GM12878 (cell line): Measurements from ENCODE around the gene LAMA5. TPM values are rescaled to one million over a fixed set of nuclear protein-coding genes. Genes with fewer than 3 reads are reported as not detected.

ENCODE experiments used
- ATAC-seq: fragments of 200-7000 bp; cut with Tn5 transposase; 3 replicates; pipeline ENCODE4 v1.9.1; 2020; ENCODE audit warnings: mild to moderate bottlenecking, moderate library complexity
- BruUV-seq: library from RNA; stranded (reverse); fragments of 400-500 nt; replicated peaks from 2 replicates; lab custom pipeline; 2021; lab: Mats Ljungman, UMichigan
- CTCF ChIA-PET: fragments of 300-600 bp; sonication (Branson Sonifier 250); formaldehyde crosslinking; extraction: SDS; loops from one replicate; lab custom pipeline; 2021; ENCODE audit warnings: inconsistent platforms; lab: Yijun Ruan, JAX
- POLR2A ChIA-PET: fragments of 350-600 bp; formaldehyde crosslinking; extraction: SDS; loops from one replicate; lab custom pipeline; 2021; ENCODE audit warnings: inconsistent platforms; lab: Charles Lee
- RAD21 ChIA-PET: fragments of 300-600 bp; sonication (Branson Sonifier 250); formaldehyde crosslinking; loops from one replicate; lab custom pipeline; 2023; ENCODE audit warnings: antibody characterized with exemption; ENCODE audit not compliant: unreplicated experiment; lab: Charles Lee
- SMC1A ChIA-PET: fragments of 300-600 bp; sonication (Branson Sonifier 250); formaldehyde crosslinking; loops from one replicate; lab custom pipeline; 2023; ENCODE audit not compliant: unreplicated experiment, uncharacterized antibody; lab: Charles Lee
- DNase-seq: peaks from one replicate; pipeline ENCODE4 v3.0.0-alpha.2; 2011; ENCODE audit warnings: low read depth, low spot score
- FAIRE-seq: peaks from 3 replicates; lab custom pipeline; 2011; peaks lifted over from hg19 to GRCh38; lab: Jason Lieb, UNC
- H2AFZ ChIP-seq: 2 replicates; pipeline ENCODE4 v1.6.0; 2011; ENCODE audit warnings: low read depth, low read length, control low read depth; ENCODE audit not compliant: control insufficient read depth
- H3K27ac ChIP-seq: 2 replicates; pipeline ENCODE4 v1.5.1; 2011; ENCODE audit warnings: control low read depth; ENCODE audit not compliant: control insufficient read depth, insufficient read depth
- H3K27me3 ChIP-seq, 2 experiments: replicated peaks in 1 of 2; 2 replicates each; pipeline versions ENCODE4 v1.6.0 to v1.6.1; 2011; ENCODE audit warnings: low read length in 1 of 2; ENCODE audit not compliant: control insufficient read depth in 2 of 2, insufficient read depth in 2 of 2
- H3K36me3 ChIP-seq, 2 experiments: 2 replicates each; pipeline ENCODE4 v1.5.1; 2011; ENCODE audit warnings: low read length in 1 of 2; ENCODE audit not compliant: control insufficient read depth in 2 of 2, insufficient read depth in 2 of 2
- H3K4me1 ChIP-seq: 2 replicates; pipeline ENCODE4 v1.6.1; 2011; ENCODE audit warnings: mild to moderate bottlenecking, low read length, moderate library complexity, mixed read lengths; ENCODE audit not compliant: control insufficient read depth, insufficient read depth
- H3K4me2 ChIP-seq: 2 replicates; pipeline ENCODE4 v1.6.0; 2011; ENCODE audit warnings: control low read depth; ENCODE audit not compliant: control insufficient read depth, insufficient read depth
- H3K4me3 ChIP-seq: fragments of 200-600 bp; sonication (generic); 2 replicates; pipeline ENCODE4 v1.5.1; 2016
- H3K79me2 ChIP-seq: 2 replicates; pipeline ENCODE4 v1.6.0; 2011; ENCODE audit warnings: low read length; ENCODE audit not compliant: control insufficient read depth, insufficient read depth
- H3K9ac ChIP-seq: 2 replicates; pipeline ENCODE4 v1.8.0; 2011; ENCODE audit warnings: low read length, control low read depth, mixed read lengths; ENCODE audit not compliant: control insufficient read depth, insufficient read depth
- H3K9me3 ChIP-seq: replicated peaks from 3 replicates; pipeline ENCODE4 v1.5.1; 2011; ENCODE audit warnings: mild to moderate bottlenecking, low read length; ENCODE audit not compliant: control insufficient read depth, insufficient read depth
- H4K20me1 ChIP-seq: 2 replicates; pipeline ENCODE4 v1.6.0; 2011; ENCODE audit not compliant: control insufficient read depth, insufficient read depth
- CTCF ChIP-seq, 3 experiments: IDR thresholded peaks in 2 of 3; conservative IDR thresholded peaks in 1 of 3; 2 replicates each; pipeline ENCODE4 v1.5.1; 2011; ENCODE audit warnings: low read depth in 3 of 3, low read length in 3 of 3, mild to moderate bottlenecking in 3 of 3, control low read depth in 2 of 3, moderate library complexity in 2 of 3, inconsistent platforms in 1 of 3, mixed read lengths in 1 of 3; ENCODE audit not compliant: control insufficient read depth in 2 of 3, insufficient read depth in 1 of 3; ENCODE audit errors: extremely low read depth in 1 of 3
- POLR2A ChIP-seq: IDR thresholded peaks from 2 replicates; pipeline ENCODE4 v1.6.1; 2011; ENCODE audit warnings: low read depth, mild to moderate bottlenecking, low read length
- WRNIP1 ChIP-seq: IDR thresholded peaks from 2 replicates; pipeline ENCODE4 v1.6.1; 2011; ENCODE audit warnings: low read depth, low read length, improper control_type of control experiment, borderline replicate concordance
- ZBED1 ChIP-seq: IDR thresholded peaks from 2 replicates; pipeline ENCODE4 v1.6.1; 2016; ENCODE audit warnings: borderline replicate concordance
- WGBS: methylation state at CpG from one replicate; pipeline ENCODE4 v1.1.6; 2016; ENCODE audit warnings: low lambda C conversion rate; ENCODE audit not compliant: insufficient replicate concordance, insufficient coverage; ENCODE audit errors: missing lambda C conversion rate; 5-methylcytosine and 5-hydroxymethylcytosine counted together
- in situ Hi-C: fragments of 300-500 bp; cut with MboI; formaldehyde crosslinking; loops from 9 replicates; pipeline ENCODE4 v1.14.3; 2018; ENCODE audit warnings: mixed read lengths
- intact Hi-C: fragments of 100-400 bp; cut with micrococcal nuclease; formaldehyde crosslinking; loops from one replicate; pipeline ENCODE4 v1.14.2; 2022; ENCODE audit not compliant: unreplicated experiment
- polyA plus RNA-seq, 11 experiments: library from polyadenylated mRNA; depleted of rRNA in 4 of 11; unstranded in 6 of 11; stranded (reverse) in 5 of 11; fragments of >200 nt; fragmentation: Nextera tagmentation in 4 of 11; fragmentation: Illumina TruSeq in 1 of 11; extraction: Ambion mirVana in 4 of 11; extraction: Trizol in 1 of 11; gene quantifications; 1 replicate in 1 of 11; 2 replicates in 10 of 11; pipeline versions ENCODE4 v1.2.1 to v1.2.3, GENCODE V29; 2011 to 2016; ENCODE audit warnings: inconsistent platforms in 2 of 11, missing spikeins in 2 of 11, low read depth in 1 of 11
- total RNA-seq, 4 experiments: library from RNA; depleted of rRNA in 3 of 4; stranded (reverse); fragments of >200 nt in 3 of 4; fragmentation: Illumina TruSeq in 1 of 4; extraction: Trizol in 1 of 4; gene quantifications; 2 replicates each; pipeline versions ENCODE4 v1.2.1 to v1.2.3, GENCODE V29; 2013 to 2021

LAMA5 gene
- total and polyA plus RNA-seq, 10 of the 15 experiments (the other 5 are each of a cell fraction or from before 2014, with no cell fraction given): 0.09 to 3.1 (median 1.6) TPM; not detected in 3

DNA sequence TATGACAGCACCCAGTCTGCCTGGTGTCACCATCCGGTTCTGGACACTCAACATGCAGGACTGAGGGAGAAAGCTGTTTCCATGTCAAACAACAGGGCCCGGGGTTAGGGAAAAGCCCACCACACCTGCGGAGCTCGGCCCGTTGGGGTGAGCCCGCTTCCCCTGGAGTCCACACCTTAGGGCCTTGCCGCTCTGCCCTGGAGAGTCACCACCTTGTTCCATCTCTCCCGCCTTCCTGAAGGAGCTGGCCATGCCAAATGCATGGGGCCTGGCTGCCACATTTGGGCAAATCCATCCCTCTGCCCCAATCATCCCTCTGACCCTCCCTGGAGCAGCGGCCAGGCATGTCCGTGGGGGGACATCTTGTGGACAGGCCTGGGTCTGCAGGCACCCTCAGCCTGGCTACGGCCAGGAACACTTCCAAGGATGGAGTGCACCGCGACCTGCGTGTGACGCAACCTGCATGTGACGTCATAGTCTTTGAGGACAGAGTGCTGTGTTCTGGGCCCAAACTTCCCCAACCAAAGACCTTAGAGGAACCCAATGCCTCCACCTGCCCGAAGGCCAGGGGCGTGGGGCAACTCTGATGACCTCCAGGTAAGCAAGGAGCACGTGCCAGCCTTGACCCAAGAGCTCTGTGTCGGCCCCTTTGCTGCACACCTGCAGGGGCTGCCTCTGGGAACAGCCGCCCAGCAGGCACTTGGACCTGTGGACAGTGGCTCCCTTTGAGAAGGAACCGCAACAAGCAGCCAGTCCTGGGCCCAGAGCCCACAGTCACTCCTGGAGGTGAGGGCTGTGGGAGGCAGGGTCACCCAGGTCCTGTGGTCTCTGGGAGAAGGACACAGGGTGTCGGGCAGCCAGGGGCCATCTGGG lies 38.2 kb upstream of the LAMA5 start:
- TF ChIP-seq ZBED1 (no peak), CTCF (IDR thresholded peaks at IDR 0.05 in 2 of 3, conservative IDR thresholded peaks at IDR 0.05 in 1 of 3; ENCODE audit: control insufficient read depth in 2 of 3, extremely low read depth in 1 of 3, insufficient read depth in 1 of 3, low read depth in 3 of 3, low read length in 3 of 3) (peak in 2 of 3 experiments; percentile 10 to 31; a peak in 2 of 6 replicates), POLR2A (peak; percentile 26; the same call in 1 of the 2 replicates), WRNIP1 (no peak)
- Histone ChIP-seq H3K36me3 (peaks cover 0 to 5% of the 10 kb centered on the region in 2 experiments; a peak in 2 of 4 replicates), H2AFZ (no peak overlapping the region), H3K4me1 (peaks cover 12% of the 10 kb centered on the region), H3K9me3 (no peaks in the 10 kb centered on the region), H3K4me2 (peak overlapping the region; percentile 92), H3K27me3 (no peaks in the 10 kb centered on the region), H4K20me1 (no peaks in the 10 kb centered on the region; the same call in 1 of the 2 replicates), H3K9ac (peak overlapping the region; percentile 85; the same call in 1 of the 2 replicates), H3K4me3 (peak overlapping the region; percentile 57; the same call in 1 of the 2 replicates), H3K79me2 (peaks cover 14% of the 10 kb centered on the region), H3K27ac (no peak overlapping the region)
- FAIRE-seq: no peak
- ChIA-PET POLR2A (no interaction called here), CTCF (no interaction called here), RAD21 (no interaction called here), SMC1A (no interaction called here)
- no peak for DNase-seq
- BruUV-seq: TSS peak; percentile 42
- in situ Hi-C loops: no loop called here
- WGBS: 90% methylated on average over 23 of the region's 23 CpGs
- intact Hi-C loops: loop anchor here (5.0 kb wide), 1 partner anchor 387 kb away; no protein-coding TSS in a partner anchor
- no peak for ATAC-seq
